Fibroblast of pulmonary artery (primary cell): ENCODE results near the gene COL24A1.

ENCODE experiments used
- DNase-seq: peaks from one replicate; pipeline ENCODE4 v3.0.0-alpha.2; 2010; ENCODE audit warnings: low read depth
- H3K4me3 ChIP-seq: replicated peaks from 2 replicates; pipeline ENCODE4 v1.5.1; 2011; ENCODE audit warnings: low read depth, mild to moderate bottlenecking, control low read depth, low read length, moderate library complexity
- TF ChIP-seq, protein P1 (sequence below): IDR thresholded peaks from 2 replicates; pipeline ENCODE4 v1.5.1; 2011; ENCODE audit warnings: mild to moderate bottlenecking, control low read depth, low read length, inconsistent platforms; ENCODE audit errors: missing control alignments

The COL24A1 gene

DNA sequence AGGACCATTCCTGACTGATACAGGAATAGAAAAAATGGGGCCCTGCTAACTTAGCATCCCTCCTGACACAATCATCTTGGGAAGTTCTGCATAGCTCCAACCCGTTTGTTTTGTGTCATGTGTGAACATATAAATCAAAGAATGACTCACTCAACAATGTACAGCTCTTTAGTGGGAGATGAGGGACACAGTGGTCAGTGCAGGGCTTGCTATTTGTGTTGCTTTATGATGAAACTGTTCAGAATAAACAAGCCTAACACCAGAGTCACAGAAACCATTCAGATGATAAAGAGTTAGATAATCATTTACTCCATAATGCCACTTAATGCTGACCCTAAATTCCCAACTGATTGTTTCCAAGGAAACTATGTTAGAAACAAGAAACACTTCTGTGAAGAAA, 294.1 kb downstream of the COL24A1 start:
- TF ChIP-seq, protein P1, sequence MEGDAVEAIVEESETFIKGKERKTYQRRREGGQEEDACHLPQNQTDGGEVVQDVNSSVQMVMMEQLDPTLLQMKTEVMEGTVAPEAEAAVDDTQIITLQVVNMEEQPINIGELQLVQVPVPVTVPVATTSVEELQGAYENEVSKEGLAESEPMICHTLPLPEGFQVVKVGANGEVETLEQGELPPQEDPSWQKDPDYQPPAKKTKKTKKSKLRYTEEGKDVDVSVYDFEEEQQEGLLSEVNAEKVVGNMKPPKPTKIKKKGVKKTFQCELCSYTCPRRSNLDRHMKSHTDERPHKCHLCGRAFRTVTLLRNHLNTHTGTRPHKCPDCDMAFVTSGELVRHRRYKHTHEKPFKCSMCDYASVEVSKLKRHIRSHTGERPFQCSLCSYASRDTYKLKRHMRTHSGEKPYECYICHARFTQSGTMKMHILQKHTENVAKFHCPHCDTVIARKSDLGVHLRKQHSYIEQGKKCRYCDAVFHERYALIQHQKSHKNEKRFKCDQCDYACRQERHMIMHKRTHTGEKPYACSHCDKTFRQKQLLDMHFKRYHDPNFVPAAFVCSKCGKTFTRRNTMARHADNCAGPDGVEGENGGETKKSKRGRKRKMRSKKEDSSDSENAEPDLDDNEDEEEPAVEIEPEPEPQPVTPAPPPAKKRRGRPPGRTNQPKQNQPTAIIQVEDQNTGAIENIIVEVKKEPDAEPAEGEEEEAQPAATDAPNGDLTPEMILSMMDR, result no peak
- H3K4me3 ChIP-seq, result no peak overlapping the region
- DNase-seq, result peak; percentile 21

DNA sequence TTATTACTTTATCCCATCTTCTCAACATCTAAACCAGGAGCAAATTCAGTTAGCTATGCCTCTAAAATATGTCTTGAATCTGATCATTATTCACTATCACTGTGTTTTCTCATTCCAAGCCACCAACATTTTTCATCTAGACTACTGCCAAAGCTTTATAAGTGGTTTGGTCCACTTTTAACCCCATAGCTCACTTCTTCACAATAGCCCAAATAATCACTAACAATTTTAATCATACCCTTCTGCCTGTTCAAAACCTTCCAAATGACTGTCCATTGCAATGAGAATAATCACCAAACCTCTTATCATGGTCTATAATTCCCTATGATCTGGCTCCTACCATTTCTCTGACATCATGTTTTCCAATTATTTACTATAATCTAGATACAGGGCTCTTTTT, 298.6 kb downstream of the COL24A1 start:
- TF ChIP-seq, protein P1, result no peak
- no peak overlapping the region for H3K4me3 ChIP-seq
- no peak for DNase-seq

DNA sequence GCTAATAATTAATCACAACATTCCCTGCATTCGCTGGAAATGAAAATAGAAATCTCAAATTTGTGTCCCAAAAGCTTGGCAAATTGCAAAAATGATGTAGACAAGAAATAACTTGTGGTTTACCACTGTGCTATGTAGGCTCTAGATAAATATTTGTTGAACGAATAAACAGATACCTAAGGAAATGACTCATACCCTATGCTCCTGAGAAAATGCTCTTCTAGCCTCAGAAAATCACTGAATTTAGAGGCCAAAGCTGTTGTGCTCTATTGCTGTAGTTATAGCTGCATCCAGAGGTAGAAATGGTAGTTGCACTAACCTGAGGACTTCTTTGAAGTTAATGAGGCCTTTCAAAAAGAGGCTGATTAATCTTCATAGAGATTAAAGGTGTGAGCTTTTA, 306.3 kb downstream of the COL24A1 start:
- peak; percentile 92 for DNase-seq
- H3K4me3 ChIP-seq, result no peak overlapping the region
- TF ChIP-seq, protein P1, result peak; percentile 54

DNA sequence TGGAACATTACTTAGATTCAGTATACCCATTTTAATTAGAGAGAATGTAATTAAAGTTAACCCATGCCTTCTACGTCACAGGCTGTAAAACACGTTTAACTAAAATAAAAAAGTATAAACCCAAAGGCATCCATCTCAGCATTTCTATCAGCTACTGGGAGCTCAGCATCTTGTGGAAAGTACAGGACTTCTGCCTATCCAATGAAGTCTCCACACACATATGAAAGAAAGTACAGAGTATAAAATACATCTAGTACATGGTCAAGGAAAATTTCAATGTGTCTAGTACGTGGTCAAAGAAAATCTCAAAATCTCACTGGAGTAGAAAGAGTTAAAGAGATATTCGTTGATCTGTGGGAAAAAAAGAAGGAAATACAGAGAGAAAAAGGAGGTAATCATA, 306.9 kb downstream of the COL24A1 start:
- H3K4me3 ChIP-seq, result no peak overlapping the region
- TF ChIP-seq, protein P1, result no peak
- DNase-seq, result no peak

DNA sequence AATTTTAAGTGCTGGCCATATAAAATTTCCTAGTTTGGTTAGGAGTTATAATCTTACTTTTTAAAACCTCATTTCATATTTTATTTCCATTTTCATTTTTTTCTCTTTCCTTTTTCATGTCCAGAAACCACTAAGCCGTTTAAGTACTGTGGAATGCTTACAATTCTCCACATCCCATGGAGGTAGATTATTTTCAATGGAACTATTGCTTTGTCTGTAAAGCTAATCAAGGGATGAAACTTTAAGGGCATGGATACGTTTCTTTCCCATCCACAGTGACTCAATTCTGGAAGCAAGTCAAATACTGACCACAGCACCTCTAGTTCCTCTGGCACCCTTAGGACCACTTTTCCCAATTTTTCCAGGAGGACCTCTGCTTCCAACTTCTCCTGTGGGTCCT, 309.2 kb downstream of the COL24A1 start:
- DNase-seq, result no peak
- H3K4me3 ChIP-seq, result no peak overlapping the region
- TF ChIP-seq, protein P1, result no peak

DNA sequence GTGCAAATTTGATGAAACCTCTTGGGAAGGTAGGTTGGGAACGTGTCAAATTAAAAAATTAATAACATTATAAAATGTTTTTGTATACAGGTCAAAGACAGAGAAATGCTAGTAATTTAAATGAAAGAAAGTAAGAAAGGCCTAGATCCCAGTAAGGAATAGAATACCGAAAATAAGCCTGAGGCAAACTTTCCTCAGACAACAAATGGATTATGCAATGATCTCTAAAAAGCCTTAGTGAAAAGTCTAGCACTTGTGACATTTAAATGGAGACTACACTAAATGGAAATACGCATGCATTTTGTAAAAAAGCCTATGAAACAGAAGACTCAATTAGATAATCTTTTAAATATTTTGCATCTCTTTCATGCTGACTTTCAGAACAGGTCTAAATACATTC, 309.9 kb downstream of the COL24A1 start:
- TF ChIP-seq, protein P1, result no peak
- no peak for DNase-seq
- H3K4me3 ChIP-seq, result no peak overlapping the region

DNA sequence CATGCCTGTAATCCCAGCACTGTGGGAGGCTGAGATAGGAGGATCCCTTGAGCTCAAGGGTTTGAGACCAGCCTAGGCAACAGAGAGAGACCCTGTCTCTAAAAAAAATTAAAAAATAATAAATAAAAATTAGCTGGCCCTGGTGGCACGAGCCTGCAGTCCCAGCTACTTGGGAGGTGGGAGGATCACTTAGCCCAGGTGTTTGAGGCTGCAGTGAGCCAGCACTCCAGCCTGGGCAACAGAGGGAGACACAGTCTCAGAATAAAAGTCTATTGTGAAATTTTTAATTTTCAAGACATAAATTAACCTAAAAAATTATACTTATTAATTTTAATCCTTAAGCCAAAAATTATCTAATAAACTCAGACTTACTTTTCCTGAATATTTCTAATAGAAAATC, 317.1 kb downstream of the COL24A1 start:
- TF ChIP-seq, protein P1, result no peak
- DNase-seq, result no peak
- no peak overlapping the region for H3K4me3 ChIP-seq
